ENCODE results near the gene DOCK10. TPM values are rescaled to one million over a fixed set of nuclear protein-coding genes. Genes with fewer than 3 reads are reported as not detected.

DOCK10 gene
- polyA plus RNA-seq, 3 donors: 10.8 to 13.7 (median 10.8) TPM

DNA sequence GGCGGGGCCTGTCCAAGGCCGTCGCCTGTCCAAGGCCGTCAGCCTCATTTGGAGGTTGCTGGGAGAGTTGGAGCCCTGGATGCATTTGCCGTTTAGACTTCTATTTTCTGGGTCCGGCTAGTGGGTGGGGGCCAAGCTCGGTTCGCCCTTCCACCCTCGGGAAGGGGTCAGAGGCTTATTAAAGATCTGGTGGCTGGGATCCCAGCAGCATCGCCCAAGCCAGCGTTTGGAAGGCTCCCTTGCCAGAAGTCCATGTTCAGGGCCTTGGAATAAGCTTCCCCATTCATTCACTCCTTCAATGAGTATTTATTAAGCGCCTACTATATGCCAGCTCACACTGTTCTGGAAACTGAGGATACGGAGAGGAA, 516 bp upstream of the DOCK10 start:
- no peak for DNase-seq (ENCODE audit: low read depth in 3 of 3, low spot score in 2 of 3)

DNA sequence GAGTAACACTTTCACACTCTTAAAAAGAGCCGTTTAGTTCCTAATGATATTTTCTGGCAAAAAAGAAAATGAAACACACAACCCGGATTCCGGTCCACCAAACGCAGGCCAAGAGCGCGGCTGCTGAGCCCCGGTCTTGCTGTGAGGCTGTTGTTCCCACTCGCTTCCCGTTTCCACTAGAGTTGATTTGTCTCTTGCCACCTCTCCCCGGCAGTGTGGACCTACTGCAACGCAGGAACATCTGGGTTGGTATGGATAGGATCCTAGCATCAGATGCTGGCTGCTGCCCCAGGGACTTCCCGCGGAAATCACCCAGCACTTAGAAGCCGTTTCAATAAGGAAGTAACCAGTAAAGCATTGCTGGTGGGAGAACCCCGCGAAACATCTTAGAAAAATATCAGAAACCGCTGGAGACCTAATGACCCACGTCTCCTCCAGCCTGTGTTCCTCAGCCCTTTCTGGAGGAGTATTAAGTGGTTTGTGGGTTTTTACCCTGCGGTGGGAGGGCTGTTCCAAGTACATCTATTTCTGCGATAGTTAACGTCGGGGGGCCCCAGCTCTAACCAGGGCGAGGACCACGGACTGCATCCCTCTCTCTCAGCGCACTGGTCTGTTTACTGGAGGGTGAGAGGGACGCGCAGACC, 939 bp downstream of the DOCK10 start:
- DNase-seq (ENCODE audit: low read depth in 3 of 3, low spot score in 2 of 3): no peak

DNA sequence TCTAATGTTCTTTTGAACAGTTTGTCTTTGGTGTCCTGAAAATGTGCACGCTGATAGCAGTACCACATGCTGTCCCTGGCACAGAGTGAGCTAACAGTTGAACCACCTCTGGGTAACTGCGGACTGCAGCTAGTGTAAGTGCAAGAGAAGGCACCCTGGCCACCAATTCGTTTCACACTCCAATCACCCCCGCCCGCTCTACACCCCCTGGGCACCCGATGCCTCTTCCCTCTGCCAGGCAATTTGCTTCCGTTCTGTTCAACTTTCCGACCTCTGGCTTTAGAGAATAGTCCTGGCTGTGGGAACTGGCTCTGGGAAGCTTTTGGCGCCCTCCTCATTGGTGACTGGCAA, 1.4 kb downstream of the DOCK10 start:
- no peak for DNase-seq (ENCODE audit: low read depth in 3 of 3, low spot score in 2 of 3)

DNA sequence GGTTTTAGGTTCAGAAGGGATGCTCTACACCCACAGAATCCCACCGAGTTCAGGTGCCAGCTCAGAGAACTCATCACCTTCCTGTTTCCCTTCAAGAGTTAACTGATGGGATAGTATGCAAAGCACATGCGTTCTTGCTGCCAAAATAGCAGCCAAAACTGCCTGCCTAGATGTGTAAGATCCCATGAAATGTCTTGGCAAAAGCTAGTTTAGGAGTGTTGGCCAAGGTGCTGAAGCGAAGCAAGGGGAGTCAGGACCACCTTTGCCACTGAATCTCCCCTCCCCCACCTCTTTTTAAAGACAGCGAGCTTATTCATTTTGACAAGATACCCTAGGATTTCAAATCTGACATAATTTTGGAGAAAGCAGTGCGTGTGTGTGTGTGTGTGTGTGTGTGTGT, 2.1 kb downstream of the DOCK10 start:
- DNase-seq (ENCODE audit: low read depth in 3 of 3, low spot score in 2 of 3): no peak

DNA sequence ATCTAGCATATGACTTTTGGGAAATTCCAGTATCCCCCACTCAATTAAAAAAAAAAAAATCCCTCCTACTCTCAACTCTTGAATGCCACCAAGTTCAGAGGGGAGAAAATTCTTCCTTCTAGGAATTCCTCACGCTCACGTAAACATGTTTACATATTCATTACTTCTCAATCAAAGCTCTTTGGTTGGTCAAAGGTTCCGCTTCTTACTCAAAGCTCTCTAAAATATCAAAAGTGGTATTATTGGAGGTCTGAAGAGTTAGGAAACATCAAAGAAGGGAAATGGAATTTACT, 4.1 kb downstream of the DOCK10 start:
- no peak for DNase-seq (ENCODE audit: low read depth in 3 of 3, low spot score in 2 of 3)

DNA sequence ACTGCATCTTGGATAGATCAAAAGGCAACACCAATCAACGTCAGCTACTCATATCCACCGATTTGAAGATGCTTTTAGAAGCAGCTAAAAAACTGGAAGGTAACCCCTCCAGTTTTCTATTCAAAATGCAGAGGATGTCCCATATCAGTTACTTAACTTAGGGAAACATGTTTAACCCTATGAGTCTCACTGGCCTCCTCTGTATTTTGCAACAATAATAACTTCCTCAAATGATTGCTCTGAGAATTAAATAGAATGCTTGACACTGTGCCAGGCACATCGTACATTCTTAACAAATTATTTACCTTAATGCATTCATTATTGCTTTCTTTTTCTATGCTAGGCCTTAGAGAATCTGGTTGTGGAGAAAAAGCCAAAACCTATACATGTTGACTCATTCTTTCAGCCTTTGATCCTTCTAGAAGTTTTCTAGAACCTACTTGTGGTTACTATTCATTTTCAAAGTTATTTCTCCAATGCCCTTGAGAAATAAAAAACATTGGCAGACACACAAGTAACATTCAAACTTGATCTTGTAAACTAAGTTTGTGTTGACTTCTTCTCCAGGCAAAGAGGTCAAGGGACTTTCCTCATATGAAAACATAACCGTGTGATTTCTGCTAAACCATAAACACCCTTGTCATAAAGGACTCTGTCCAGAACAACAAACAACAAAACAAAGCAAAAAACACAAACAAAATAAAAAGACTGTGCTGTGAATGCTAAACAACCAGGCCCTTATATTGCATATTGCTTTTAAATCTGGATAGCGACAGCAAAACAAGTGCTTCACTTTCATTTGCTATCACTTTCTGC, 4.6 kb downstream of the DOCK10 start:
- DNase-seq (ENCODE audit: low read depth in 3 of 3, low spot score in 2 of 3): no peak

DNA sequence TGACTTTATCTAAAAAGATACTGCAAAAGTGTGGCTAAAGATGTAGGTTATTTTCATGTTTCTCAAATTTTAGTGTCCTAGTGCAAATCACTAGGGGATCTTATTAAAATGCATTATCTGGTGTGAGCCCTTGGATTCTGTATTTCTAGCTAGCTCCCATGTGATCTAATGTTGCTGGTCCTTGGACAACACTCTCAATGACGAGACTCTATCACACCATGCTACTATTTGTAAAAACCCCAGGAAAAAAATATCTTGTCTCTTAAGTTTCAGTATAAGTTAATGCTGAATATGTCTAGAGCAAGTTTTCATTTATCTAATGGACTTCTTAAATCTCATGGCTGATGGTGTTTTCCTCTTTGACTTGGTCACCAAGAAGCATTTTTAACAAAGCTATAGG, 5.8 kb downstream of the DOCK10 start:
- no peak for DNase-seq (ENCODE audit: low read depth in 3 of 3, low spot score in 2 of 3)

DNA sequence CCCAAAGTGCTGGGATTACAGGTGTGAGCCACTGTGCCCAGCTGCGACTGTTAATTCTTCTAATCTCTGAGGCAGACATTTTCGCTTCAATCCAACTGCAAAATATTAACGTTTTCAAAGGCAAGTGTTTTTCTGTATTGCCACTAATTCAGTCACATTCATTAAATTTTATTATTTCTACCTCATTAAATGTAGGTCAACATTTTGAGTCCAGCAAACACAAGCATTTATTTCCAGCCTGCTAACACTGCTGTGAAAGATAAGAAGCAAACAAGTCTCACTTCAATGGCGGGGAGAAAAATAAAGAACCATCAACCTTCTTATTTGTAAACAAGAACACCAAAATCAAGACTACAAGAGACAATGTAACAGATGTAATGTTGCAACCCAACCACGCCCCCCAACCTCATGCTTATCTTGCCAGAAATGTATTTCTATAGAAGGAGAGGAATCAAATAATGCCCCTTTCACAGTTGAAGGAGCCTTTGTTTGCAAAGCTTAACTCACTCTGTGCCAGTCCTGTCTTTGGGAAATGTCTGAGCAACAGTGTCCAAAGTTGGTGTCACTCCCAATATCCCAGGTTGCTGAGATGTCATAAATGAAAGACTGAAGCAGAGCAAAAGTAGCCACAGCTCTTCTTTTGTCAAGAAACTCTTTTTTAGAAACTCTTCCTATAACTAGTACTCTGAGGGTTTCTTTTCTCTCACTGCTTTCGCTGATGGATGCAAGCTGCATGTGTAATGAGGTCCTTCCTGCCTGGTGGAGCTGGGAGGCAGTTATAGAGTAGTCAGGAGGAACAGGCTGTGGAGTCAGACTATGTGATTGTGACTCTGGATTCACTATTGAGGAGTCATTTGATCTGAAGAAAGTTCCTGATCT, 8.6 kb downstream of the DOCK10 start:
- no peak for DNase-seq (ENCODE audit: low read depth in 3 of 3, low spot score in 2 of 3)

DNA sequence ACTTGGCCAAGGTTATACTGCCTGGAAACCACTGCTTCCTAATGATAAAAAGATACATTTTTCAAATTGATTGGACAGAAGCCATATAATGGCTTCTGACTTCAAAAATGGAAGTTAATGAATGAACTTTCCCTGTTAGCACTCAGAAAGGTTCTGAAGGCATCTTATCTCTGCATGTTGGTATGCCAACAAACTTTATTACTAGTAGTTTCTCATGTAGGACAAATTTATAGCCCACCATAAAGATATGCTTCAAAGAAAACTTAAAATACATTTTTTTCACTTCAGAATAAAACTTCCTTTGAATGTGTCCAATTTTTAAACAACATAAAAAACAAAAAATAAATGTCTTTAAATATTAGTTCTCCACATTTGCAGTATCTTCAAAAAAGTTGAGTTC, 10.0 kb downstream of the DOCK10 start:
- no peak for DNase-seq (ENCODE audit: low read depth in 3 of 3, low spot score in 2 of 3)

DNA sequence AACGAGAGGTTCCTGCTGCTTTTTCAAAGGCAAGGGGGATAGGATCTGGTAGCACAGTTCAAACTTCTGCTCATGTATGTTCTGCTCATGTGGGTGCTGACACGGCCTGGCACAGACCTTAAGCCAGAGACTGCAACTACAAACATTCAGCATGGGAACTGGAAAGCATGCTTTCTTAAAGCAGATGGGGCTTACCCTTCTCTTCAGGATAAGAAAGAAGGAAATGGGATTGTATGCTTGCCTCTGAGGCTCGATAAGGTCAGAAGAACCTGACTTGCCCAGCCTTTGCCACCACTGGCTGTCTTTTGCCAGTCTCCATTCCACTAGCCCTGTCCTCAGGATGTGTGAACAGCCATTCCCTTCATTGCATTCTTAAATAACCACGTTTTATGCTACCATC, 10.7 kb downstream of the DOCK10 start:
- no peak for DNase-seq (ENCODE audit: low read depth in 3 of 3, low spot score in 2 of 3)

DNA sequence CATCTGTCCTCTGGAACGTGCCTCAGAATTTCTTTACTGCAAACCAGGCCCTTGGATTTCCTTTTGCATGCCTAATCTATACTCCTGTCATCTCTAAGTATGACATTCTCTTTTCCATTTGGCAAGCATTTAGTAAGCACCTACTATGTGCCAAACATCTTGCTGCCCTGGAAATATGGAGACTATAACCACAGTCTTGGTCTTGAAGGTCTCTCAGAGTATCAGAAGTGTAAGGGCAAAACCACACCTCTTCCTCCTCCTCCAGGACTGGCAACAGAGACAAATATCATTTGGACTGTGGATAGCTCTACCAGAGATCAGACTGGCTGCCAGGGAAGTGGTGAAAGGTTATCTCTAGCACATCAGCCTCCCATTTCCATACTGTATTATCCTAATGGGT, 11.4 kb downstream of the DOCK10 start:
- DNase-seq (ENCODE audit: low read depth in 3 of 3, low spot score in 2 of 3): no peak

DNA sequence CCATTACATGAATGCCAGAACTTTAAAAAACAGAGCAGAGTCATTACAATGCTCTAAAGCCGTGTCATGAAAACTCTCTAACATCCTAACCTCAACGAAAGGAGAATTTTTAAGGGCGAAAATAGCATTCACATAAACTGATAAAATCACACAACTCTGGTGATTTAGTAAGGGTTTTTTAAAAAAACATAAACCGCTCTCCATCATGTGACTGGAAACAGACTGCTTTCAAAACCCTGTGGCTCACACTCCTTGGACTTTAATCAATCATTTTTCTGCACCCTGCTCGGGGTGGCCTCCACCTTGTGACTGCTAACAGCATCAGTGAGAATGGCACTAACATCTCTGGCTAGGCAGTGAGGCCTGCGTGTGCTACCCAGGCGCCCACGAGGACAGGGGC, 12.1 kb downstream of the DOCK10 start:
- DNase-seq (ENCODE audit: low read depth in 3 of 3, low spot score in 2 of 3): no peak

DNA sequence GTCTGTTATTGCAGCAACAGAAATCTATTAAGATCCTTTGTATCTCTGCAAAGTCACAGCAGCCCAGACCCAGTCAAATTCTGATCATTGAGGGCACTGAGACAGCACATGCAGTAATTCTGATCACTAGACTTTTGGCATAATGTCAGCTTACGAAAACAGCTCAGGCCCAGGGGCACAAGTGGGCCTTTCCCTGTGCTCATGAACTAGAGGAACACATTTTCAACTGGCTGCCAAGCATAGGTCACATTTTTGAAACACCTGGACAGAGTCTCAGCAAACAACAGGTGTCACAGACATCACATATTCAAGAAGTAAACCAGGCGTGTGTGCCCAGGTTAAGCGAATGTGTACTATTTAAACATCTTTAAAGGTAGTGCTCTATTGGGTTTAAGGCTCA, 13.7 kb downstream of the DOCK10 start:
- no peak for DNase-seq (ENCODE audit: low read depth in 3 of 3, low spot score in 2 of 3)

DNA sequence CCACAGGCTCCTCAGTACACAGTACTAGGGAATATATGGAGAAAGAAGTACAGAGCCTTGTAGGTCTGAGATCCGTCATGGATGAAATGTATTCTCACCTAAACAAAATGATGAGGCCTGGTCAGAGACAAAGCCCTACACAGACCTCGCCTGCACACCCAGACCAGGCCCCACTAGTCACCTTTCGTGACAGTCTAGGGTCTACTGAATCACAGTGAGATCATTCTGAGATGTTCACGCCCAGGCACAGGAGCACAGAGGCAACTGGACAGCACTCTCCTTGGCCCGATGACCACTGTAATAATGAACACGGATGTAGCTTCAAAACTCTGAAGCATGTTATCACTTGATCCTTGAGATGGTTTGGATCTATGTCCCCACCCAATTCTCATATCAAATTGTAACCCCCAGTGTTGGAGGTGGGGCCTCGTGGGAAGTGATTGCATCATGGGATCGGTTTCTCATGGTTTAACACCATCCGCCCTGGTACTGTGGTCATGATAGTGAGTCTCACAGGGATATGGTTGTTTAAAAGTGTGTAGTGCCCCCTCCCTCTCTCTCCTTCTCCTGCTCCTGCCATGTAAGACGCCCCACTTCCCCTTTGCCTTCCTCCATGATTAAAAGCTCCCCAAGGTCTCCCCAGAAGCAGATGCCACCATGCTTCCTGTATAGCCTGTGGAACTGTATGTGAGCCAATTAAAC, 15.1 kb downstream of the DOCK10 start:
- DNase-seq (ENCODE audit: low read depth in 3 of 3, low spot score in 2 of 3): no peak

DNA sequence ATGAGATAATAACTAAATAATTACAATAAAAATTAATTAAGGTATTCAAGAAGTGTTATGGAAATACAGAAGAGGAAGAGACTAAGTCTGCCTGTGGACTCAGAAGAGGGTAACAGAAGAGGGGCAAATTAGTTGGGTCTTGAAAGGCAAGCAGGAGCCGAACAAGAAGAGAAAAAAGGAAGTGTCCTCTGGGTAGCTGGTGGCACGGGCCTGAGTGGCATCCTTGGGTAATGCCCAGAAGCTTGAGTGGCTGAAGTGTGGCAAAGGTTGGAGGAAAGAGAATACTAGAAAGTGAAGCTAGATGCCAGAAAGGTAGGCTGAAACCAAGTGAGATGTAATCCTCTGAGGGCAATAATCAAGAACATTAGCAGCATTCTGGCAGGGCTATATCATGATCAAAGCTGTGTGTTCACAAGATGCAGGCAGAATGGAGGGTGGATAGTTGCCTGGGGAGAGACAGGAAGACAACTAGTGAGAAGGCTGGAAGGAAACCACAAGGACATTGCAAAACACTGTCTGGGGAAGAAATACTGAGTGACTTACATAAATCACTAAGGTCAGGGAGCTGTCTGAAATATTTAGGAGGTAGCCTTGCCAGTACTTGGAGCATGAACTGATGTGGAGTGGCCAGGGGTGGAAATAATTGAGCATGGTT, 16.2 kb downstream of the DOCK10 start:
- DNase-seq (ENCODE audit: low read depth in 3 of 3, low spot score in 2 of 3): no peak

DNA sequence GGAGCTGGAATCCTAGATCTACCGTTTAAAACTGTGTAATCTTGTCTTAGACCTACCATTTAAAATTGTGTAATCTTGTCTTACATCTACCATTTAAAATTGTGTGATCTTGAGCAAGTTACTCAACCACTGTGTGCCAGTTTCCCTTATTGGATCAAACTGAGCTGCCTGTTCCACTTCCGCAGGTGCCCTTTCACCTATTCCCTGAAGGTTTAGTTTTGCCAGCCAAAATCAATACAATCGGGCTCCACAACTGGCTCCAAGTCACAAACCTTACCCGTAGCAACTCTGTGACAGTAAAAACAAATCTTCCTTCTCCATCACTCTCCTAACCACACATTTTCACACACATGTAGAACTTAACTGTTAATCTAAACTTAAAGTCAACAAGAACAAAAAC, 20.1 kb downstream of the DOCK10 start:
- no peak for DNase-seq (ENCODE audit: low read depth in 3 of 3, low spot score in 2 of 3)

DNA sequence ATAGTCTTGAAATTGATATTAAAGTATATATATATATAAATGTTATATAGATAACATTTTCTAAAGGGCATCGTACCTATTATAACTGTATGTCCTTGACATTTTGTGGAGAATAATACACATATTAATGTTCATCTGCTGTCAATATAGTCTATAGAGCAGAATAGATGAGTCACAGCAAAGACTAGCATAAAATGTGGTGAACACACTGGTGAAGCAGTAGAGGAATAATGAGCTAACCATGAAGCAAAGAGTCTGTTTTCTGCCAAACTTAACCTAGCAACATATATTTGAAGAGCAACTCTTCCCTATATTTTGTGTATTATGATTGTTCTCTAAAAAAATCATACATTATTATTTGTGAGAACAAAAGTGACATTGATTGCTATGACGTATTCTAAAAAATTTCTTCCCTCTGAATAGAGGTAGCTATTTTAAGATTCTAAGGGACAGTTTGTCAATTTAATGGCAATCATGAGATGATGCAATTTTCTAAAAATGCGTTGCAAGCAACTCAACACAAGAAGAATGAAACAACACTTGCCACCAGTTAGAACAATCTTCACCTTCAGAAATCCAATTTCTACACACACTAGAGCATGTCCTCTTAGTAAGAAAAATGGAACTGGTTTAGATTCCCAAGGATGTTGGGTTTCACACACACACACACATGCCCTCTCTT, 22.0 kb downstream of the DOCK10 start:
- no peak for DNase-seq (ENCODE audit: low read depth in 3 of 3, low spot score in 2 of 3)

DNA sequence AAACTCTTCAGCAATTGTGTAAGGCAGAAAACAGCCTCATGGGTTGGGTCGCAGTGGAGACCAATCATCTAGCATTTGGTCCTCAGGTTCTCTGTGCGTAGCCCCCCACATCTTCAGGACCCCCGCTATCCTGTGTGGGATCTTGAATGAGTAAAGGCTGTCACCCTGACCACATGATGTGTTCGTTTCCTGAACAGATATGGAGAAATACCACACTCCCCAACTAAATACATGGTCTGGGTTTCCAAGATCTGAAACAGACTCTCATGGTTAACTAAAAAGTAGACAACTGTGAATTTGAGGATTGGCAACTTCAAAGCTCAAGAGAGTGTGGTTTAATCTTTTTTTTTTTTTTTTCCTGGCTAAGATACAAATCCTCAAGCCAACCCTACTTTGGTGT, 23.2 kb downstream of the DOCK10 start:
- DNase-seq (ENCODE audit: low read depth in 3 of 3, low spot score in 2 of 3): no peak

DNA sequence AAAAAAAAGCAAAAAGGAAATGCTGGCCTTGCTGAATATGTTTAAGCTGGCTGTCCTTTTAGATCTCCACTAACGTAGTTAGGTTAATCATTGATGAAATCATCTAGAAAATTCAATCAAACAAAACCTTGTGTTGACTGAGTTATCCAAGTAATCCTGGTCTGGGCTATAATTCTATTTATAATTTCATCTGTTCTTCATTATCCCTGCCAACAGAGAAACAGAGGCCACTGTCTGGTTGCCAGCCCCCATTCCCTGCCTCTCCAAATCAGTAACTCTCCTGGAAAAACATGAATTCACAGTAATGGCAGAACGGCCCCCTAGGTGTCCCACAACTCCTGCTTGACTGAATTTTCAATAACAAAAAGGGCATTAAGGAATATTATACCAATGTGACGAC, 24.6 kb downstream of the DOCK10 start:
- no peak for DNase-seq (ENCODE audit: low read depth in 3 of 3, low spot score in 2 of 3)

DNA sequence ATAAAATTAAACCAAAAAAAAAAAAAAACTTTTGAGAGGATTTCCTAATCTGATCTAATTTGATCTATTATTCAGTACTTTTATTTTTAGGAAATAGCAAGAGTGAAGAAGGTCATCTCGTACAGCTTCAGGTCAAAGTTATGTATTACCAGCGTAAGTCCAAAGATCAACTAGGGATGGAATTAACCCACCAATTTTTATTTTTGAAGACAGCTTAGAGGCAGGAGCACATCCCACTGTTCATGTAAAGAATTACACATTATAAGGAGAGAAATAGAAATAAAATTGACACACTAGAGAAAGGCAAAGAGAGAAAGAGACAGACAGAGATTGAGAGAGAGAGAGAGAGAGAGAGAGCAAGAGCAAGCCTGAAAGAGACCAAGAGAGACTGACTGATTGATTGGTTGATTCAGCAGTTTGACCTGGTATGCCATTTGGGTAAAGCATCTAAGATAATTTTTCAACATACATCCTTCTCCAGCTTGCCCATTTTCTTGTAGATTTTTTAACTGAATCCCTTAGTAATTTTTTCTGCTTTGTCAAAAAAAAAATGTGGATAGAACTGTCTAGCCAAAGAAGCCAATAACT, 25.1 kb downstream of the DOCK10 start:
- DNase-seq (ENCODE audit: low read depth in 3 of 3, low spot score in 2 of 3): no peak
